ENCODE measurements around the gene RAB10.

The RAB10 gene

GRCh38 chr2:26185304-26185928 lies 151.5 kb downstream of the RAB10 start:
- no peak for DNase-seq

GRCh38 chr2:26185954-26186770 lies 152.3 kb downstream of the RAB10 start:
- no peak for DNase-seq
